HCT116 (cell line): ENCODE data around the gene PRR9. TPM values are rescaled to one million over a fixed set of nuclear protein-coding genes. Genes with fewer than 3 reads are reported as not detected.

Source experiments
- ATAC-seq: fragments of 200-7000 bp; cut with Tn5 transposase; 2 replicates; pipeline ENCODE4 v1.9.1; 2020; ENCODE audit warnings: mild to moderate bottlenecking, moderate library complexity
- BruUV-seq: library from RNA; stranded (reverse); fragments of 400-500 nt; replicated peaks from 2 replicates; lab custom pipeline; 2021; lab: Mats Ljungman, UMichigan
- CTCF ChIA-PET: fragments of 300-600 bp; sonication (Branson Sonifier 250); formaldehyde crosslinking; loops from one replicate; lab custom pipeline; 2021; ENCODE audit warnings: antibody characterized with exemption; lab: Charles Lee
- POLR2A ChIA-PET: fragments of 300-600, 350-600 bp; sonication (Branson Sonifier 250); formaldehyde crosslinking; loops from one replicate; lab custom pipeline; 2021; ENCODE audit warnings: antibody characterized with exemption; lab: Charles Lee
- RAD21 ChIA-PET, 2 experiments: fragments of 300-600 bp; sonication (Branson Sonifier 250); formaldehyde crosslinking; loops; one replicate each; lab custom pipeline; 2023; ENCODE audit warnings: low total read pairs in 2 of 2; ENCODE audit not compliant: uncharacterized antibody in 2 of 2, unreplicated experiment in 2 of 2, low non-redundant PET in 1 of 2; lab: Charles Lee
- DNase-seq: peaks from one replicate; pipeline ENCODE4 v3.0.0-alpha.2; 2010; ENCODE audit warnings: low read depth, low spot score
- H2AFZ ChIP-seq: fragments of 200-600 bp; shearing (Covaris generic), sonication (generic); 2 replicates; pipeline ENCODE4 v1.6.1; 2017; ENCODE audit warnings: low read depth, mixed run types, mixed read lengths, antibody characterized with exemption, low read length; ENCODE audit not compliant: poor library complexity, severe bottlenecking
- H3K27ac ChIP-seq: 2 replicates; pipeline ENCODE4 v1.5.1; 2012; ENCODE audit warnings: low read depth, low read length
- H3K27me3 ChIP-seq: fragments of 200-600 bp; sonication (generic); 2 replicates; pipeline ENCODE4 v1.6.1; 2016; ENCODE audit warnings: mixed run types, low read length, mixed read lengths; ENCODE audit not compliant: insufficient read depth
- H3K36me3 ChIP-seq, 2 experiments: fragments of 200-500 bp in 1 of 2; fragments of 200-600 bp in 1 of 2; sonication (Bioruptor generic) in 1 of 2; sonication (generic) in 1 of 2; 2 replicates each; pipeline versions ENCODE4 v1.5.1 to v1.6.1; 2014 to 2016; ENCODE audit warnings: low read length in 2 of 2, inconsistent platforms in 1 of 2, mixed read lengths in 1 of 2, mixed run types in 1 of 2; ENCODE audit not compliant: insufficient read depth in 2 of 2, control insufficient read depth in 1 of 2
- H3K4me1 ChIP-seq, 2 experiments: fragments of 200-600 bp in 1 of 2; sonication (generic) in 1 of 2; 2 replicates each; pipeline versions ENCODE4 v1.5.1 to v1.6.1; 2012 to 2017; ENCODE audit warnings: low read length in 2 of 2, inconsistent platforms in 1 of 2, mild to moderate bottlenecking in 1 of 2, mixed read lengths in 1 of 2, mixed run types in 1 of 2, moderate library complexity in 1 of 2; ENCODE audit not compliant: insufficient read depth in 2 of 2, control insufficient read depth in 1 of 2
- H3K4me2 ChIP-seq: fragments of 200-600 bp; sonication (generic); 2 replicates; pipeline ENCODE4 v1.6.1; 2017; ENCODE audit warnings: mixed run types, low read length, mixed read lengths
- H3K4me3 ChIP-seq, 2 experiments: fragments of 200-600 bp in 1 of 2; sonication (generic) in 1 of 2; replicated peaks in 1 of 2; 2 replicates each; pipeline ENCODE4 v1.5.1; 2011 to 2016; ENCODE audit warnings: low read length in 2 of 2, control low read depth in 1 of 2, low read depth in 1 of 2, mild to moderate bottlenecking in 1 of 2, mixed read lengths in 1 of 2, mixed run types in 1 of 2
- H3K79me2 ChIP-seq: fragments of 200-600 bp; sonication (generic); 2 replicates; pipeline ENCODE4 v1.6.1; 2017; ENCODE audit warnings: mild to moderate bottlenecking, mixed run types, low read length, moderate library complexity, mixed read lengths; ENCODE audit not compliant: insufficient read depth
- H3K9ac ChIP-seq: fragments of 200-600 bp; sonication (generic); 2 replicates; pipeline ENCODE4 v1.6.1; 2016; ENCODE audit warnings: low read length, mixed read lengths
- H3K9me2 ChIP-seq: fragments of 200-600 bp; sonication (generic), shearing (Covaris generic); 2 replicates; pipeline ENCODE4 v1.6.1; 2017; ENCODE audit warnings: mixed run types, mild to moderate bottlenecking, moderate library complexity; ENCODE audit not compliant: insufficient read depth
- H3K9me3 ChIP-seq, 2 experiments: fragments of 200-500 bp in 1 of 2; fragments of 200-600 bp in 1 of 2; sonication (Bioruptor generic) in 1 of 2; sonication (generic) in 1 of 2; 2 replicates each; pipeline ENCODE4 v1.6.1; 2014 to 2017; ENCODE audit warnings: low read length in 2 of 2, mixed read lengths in 2 of 2, inconsistent platforms in 1 of 2, low read depth in 1 of 2, mild to moderate bottlenecking in 1 of 2, mixed run types in 1 of 2, moderate library complexity in 1 of 2; ENCODE audit not compliant: control insufficient read depth in 1 of 2, insufficient read depth in 1 of 2
- H4K20me1 ChIP-seq: fragments of 200-600 bp; sonication (generic), shearing (Covaris generic); 2 replicates; pipeline ENCODE4 v1.6.1; 2017; ENCODE audit warnings: mixed run types, mild to moderate bottlenecking, moderate library complexity; ENCODE audit not compliant: insufficient read depth
- CBX3 ChIP-seq: IDR thresholded peaks from 2 replicates; pipeline ENCODE4 v1.6.1; 2012; ENCODE audit warnings: low read depth
- CEBPB ChIP-seq: IDR thresholded peaks from 2 replicates; pipeline ENCODE4 v1.6.1; 2012; ENCODE audit warnings: low read depth
- EGR1 ChIP-seq: IDR thresholded peaks from 2 replicates; pipeline ENCODE4 v1.6.1; 2012; ENCODE audit warnings: low read depth
- ELF1 ChIP-seq: IDR thresholded peaks from 2 replicates; pipeline ENCODE4 v1.6.1; 2012; ENCODE audit warnings: low read depth, borderline replicate concordance
- EZH2 ChIP-seq: fragments of 200-600 bp; sonication (generic); IDR thresholded peaks from 2 replicates; pipeline ENCODE4 v1.6.1; 2017; ENCODE audit warnings: antibody characterized with exemption, mixed run types
- JUND ChIP-seq: IDR thresholded peaks from 2 replicates; pipeline ENCODE4 v1.6.1; 2012
- POLR2A ChIP-seq: IDR thresholded peaks from 2 replicates; pipeline ENCODE4 v1.7.0; 2011; ENCODE audit warnings: borderline replicate concordance; ENCODE audit not compliant: insufficient read depth, insufficient read length; ENCODE audit errors: extremely low read depth
- POLR2AphosphoS5 ChIP-seq: IDR thresholded peaks from 2 replicates; pipeline ENCODE4 v1.6.1; 2011; ENCODE audit warnings: mild to moderate bottlenecking, low read depth, low read length, moderate library complexity
- RAD21 ChIP-seq: IDR thresholded peaks from 2 replicates; pipeline ENCODE4 v1.6.1; 2012; ENCODE audit warnings: low read depth, mild to moderate bottlenecking
- SP1 ChIP-seq: IDR thresholded peaks from 2 replicates; pipeline ENCODE4 v1.6.1; 2012; ENCODE audit warnings: low read depth
- SRF ChIP-seq: IDR thresholded peaks from 2 replicates; pipeline ENCODE4 v1.6.1; 2012; ENCODE audit warnings: low read depth
- YY1 ChIP-seq: IDR thresholded peaks from 2 replicates; pipeline ENCODE4 v1.6.1; 2011; ENCODE audit warnings: low read length, low read depth, moderate library complexity, mild to moderate bottlenecking; ENCODE audit not compliant: insufficient replicate concordance; ENCODE audit errors: extremely low read depth
- ZFX ChIP-seq: fragments of 450-650 bp; IDR thresholded peaks from 2 replicates; pipeline ENCODE4 v1.6.1; 2017
- ZNF274 ChIP-seq: fragments of 200-500 bp; sonication (Bioruptor generic); IDR thresholded peaks from 2 replicates; pipeline ENCODE4 v1.6.1; 2014; ENCODE audit warnings: mild to moderate bottlenecking, low read depth, low read length, inconsistent platforms
- intact Hi-C: fragments of 100-400 bp; cut with micrococcal nuclease; formaldehyde crosslinking; loops from 2 replicates; pipeline ENCODE4 v1.10.0; 2022
- total RNA-seq: library from RNA; stranded (reverse); gene quantifications from one replicate; pipeline ENCODE4 v1.2.1, GENCODE V29; 2021; ENCODE audit not compliant: unreplicated experiment
- TF ChIP-seq, protein P1 (sequence below): IDR thresholded peaks from 2 replicates; pipeline ENCODE4 v1.6.1; 2012
- TF ChIP-seq, protein P2 (sequence below): IDR thresholded peaks from 2 replicates; pipeline ENCODE4 v1.6.1; 2012
- TF ChIP-seq, protein P3 (sequence below), 3 experiments: fragments of 200-600 bp in 1 of 3; sonication (generic) in 1 of 3; IDR thresholded peaks in 2 of 3; conservative IDR thresholded peaks in 1 of 3; 2 replicates each; pipeline ENCODE4 v1.5.1; 2012 to 2017; ENCODE audit warnings: low read depth in 2 of 3, low read length in 2 of 3, antibody characterized with exemption in 1 of 3, borderline replicate concordance in 1 of 3, control low read depth in 1 of 3, mild to moderate bottlenecking in 1 of 3, mixed read lengths in 1 of 3, mixed run types in 1 of 3, moderate library complexity in 1 of 3; ENCODE audit not compliant: insufficient read depth in 1 of 3

The PRR9 gene
- total RNA-seq, 1 experiment from 2014 or later = not detected

DNA sequence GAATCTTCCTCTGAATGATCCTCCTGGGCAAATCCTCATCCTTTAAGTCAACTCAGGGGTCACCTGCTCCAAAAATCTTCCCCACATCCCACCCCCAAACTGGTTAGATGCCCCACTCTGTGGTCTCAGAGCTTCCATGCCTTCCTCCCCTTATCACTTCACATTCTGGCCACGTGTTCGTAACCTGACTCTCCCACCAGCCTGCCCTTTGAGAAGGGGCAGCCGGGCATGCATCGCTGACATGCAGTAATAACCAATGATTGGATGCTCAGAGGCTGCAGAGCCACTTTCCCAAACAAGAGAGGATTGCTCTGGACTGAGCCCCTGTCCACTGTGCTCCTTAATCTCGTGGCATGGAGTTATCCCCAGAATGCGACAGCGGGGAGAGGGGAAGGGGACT is 7.2 kb upstream of the PRR9 start:
- intact Hi-C loops = no loop called here
- POLR2A ChIA-PET = no interaction called here
- CTCF ChIA-PET = no interaction called here

DNA sequence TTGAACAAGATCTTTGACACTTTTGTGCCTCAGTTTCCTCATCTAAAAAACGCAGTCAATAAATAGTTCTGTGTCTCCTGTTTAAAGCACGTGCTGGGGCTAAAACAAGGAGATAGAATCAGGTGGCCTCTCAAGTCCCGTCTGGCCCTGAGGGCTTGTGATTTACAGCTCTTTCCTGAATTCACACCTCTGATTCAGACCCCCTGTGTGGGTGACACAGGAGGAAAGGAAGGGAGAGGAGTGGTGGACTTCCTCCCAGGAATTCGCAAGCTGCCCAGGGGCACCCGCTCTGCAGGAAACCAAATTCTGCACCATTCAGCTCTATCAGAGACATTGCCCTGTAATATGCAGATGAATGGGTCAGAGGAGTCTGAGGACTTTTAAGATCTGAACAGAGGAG is 5.2 kb upstream of the PRR9 start:
- Histone ChIP-seq H3K9me2 (no peaks in the 10 kb centered on the region), H3K36me3 (no peaks in the 10 kb centered on the region), H3K4me2 (no peak overlapping the region), H3K9ac (no peak overlapping the region), H4K20me1 (no peaks in the 10 kb centered on the region), H3K79me2 (no peaks in the 10 kb centered on the region), H2AFZ (no peak overlapping the region), H3K4me1 (no peaks in the 10 kb centered on the region), H3K27me3 (peaks cover 48% of the 10 kb centered on the region), H3K9me3 (no peaks in the 10 kb centered on the region), H3K27ac (no peak overlapping the region), H3K4me3 (no peak overlapping the region)
- POLR2A ChIA-PET = no interaction called here
- ATAC-seq = no peak
- RAD21 ChIA-PET = no interaction called here
- DNase-seq = no peak
- BruUV-seq = no TSS peak
- CTCF ChIA-PET = no interaction called here
- intact Hi-C loops = no loop called here
- TF ChIP-seq, protein P1, sequence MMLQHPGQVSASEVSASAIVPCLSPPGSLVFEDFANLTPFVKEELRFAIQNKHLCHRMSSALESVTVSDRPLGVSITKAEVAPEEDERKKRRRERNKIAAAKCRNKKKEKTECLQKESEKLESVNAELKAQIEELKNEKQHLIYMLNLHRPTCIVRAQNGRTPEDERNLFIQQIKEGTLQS = no peak
- TF ChIP-seq RAD21 (no peak), YY1 (no peak), SP1 (no peak), POLR2A (no peak), CBX3 (no peak), POLR2AphosphoS5 (no peak), ZNF274 (no peak), CEBPB (no peak), SRF (no peak)
- TF ChIP-seq, protein P2, sequence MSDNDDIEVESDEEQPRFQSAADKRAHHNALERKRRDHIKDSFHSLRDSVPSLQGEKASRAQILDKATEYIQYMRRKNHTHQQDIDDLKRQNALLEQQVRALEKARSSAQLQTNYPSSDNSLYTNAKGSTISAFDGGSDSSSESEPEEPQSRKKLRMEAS = no peak
- TF ChIP-seq, protein P3, sequence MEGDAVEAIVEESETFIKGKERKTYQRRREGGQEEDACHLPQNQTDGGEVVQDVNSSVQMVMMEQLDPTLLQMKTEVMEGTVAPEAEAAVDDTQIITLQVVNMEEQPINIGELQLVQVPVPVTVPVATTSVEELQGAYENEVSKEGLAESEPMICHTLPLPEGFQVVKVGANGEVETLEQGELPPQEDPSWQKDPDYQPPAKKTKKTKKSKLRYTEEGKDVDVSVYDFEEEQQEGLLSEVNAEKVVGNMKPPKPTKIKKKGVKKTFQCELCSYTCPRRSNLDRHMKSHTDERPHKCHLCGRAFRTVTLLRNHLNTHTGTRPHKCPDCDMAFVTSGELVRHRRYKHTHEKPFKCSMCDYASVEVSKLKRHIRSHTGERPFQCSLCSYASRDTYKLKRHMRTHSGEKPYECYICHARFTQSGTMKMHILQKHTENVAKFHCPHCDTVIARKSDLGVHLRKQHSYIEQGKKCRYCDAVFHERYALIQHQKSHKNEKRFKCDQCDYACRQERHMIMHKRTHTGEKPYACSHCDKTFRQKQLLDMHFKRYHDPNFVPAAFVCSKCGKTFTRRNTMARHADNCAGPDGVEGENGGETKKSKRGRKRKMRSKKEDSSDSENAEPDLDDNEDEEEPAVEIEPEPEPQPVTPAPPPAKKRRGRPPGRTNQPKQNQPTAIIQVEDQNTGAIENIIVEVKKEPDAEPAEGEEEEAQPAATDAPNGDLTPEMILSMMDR (IDR thresholded peaks at IDR 0.05 in 2 of 3, conservative IDR thresholded peaks at IDR 0.05 in 1 of 3; ENCODE audit: borderline replicate concordance in 1 of 3, insufficient read depth in 1 of 3, low read depth in 2 of 3, low read length in 2 of 3) = no peak

More for the DNA sequence above, 7.2 kb upstream of the PRR9 start:
- Histone ChIP-seq H3K27ac (no peak overlapping the region), H3K4me2 (no peak overlapping the region), H3K36me3 (no peaks in the 10 kb centered on the region), H3K4me3 (no peak overlapping the region), H4K20me1 (no peaks in the 10 kb centered on the region), H3K79me2 (no peaks in the 10 kb centered on the region), H3K9me2 (no peaks in the 10 kb centered on the region), H3K9ac (no peak overlapping the region), H2AFZ (no peak overlapping the region), H3K9me3 (no peaks in the 10 kb centered on the region), H3K4me1 (no peaks in the 10 kb centered on the region), H3K27me3 (peaks cover 51% of the 10 kb centered on the region)
- DNase-seq (no peak), ATAC-seq (no peak)
- RAD21 ChIA-PET = no interaction called here
- BruUV-seq = no TSS peak
- TF ChIP-seq, protein P2 = no peak
- no peak for TF ChIP-seq CBX3
- TF ChIP-seq, protein P1 = no peak
- TF ChIP-seq JUND = no peak
- TF ChIP-seq SRF = no peak
- TF ChIP-seq YY1 = no peak
- no peak for TF ChIP-seq EZH2
- no peak for TF ChIP-seq ZNF274
- no peak for TF ChIP-seq SP1
- TF ChIP-seq ELF1 = no peak
- no peak for TF ChIP-seq EGR1
- TF ChIP-seq ZFX = no peak
